ENCODE results near the gene AWAT2.

AWAT2 gene

GRCh38 chrX:70013466-70014381, 36.0 kb downstream of the AWAT2 start:
- Histone ChIP-seq H3K27ac (ENCODE audit: low read depth, low read length, poor library complexity, severe bottlenecking) (no peak overlapping the region), H3K4me3 (ENCODE audit: low read depth, low read length, poor library complexity, severe bottlenecking) (no peak overlapping the region), H3K4me2 (ENCODE audit: low read length) (no peak overlapping the region), H3F3A (ENCODE audit: insufficient read depth, low read length) (no peaks in the 10 kb centered on the region), H3K9me2 (ENCODE audit: low read depth, low read length) (no peaks in the 10 kb centered on the region), H3K27me3 (ENCODE audit: insufficient read depth, low read length) (no peaks in the 10 kb centered on the region), H3K36me3 (ENCODE audit: insufficient read depth, low read length) (no peaks in the 10 kb centered on the region), H4K20me1 (ENCODE audit: insufficient read depth, low read length) (no peaks in the 10 kb centered on the region), H3K9ac (ENCODE audit: low read length) (no peak overlapping the region), H2AFZ (ENCODE audit: low read length) (no peak overlapping the region), H3K9me3 (ENCODE audit: low read length) (no peaks in the 10 kb centered on the region), H3K4me1 (ENCODE audit: insufficient read depth, low read length, severe bottlenecking) (no peaks in the 10 kb centered on the region), H3K79me2 (ENCODE audit: insufficient read depth, low read length) (no peaks in the 10 kb centered on the region)
- TF ChIP-seq, protein P1, sequence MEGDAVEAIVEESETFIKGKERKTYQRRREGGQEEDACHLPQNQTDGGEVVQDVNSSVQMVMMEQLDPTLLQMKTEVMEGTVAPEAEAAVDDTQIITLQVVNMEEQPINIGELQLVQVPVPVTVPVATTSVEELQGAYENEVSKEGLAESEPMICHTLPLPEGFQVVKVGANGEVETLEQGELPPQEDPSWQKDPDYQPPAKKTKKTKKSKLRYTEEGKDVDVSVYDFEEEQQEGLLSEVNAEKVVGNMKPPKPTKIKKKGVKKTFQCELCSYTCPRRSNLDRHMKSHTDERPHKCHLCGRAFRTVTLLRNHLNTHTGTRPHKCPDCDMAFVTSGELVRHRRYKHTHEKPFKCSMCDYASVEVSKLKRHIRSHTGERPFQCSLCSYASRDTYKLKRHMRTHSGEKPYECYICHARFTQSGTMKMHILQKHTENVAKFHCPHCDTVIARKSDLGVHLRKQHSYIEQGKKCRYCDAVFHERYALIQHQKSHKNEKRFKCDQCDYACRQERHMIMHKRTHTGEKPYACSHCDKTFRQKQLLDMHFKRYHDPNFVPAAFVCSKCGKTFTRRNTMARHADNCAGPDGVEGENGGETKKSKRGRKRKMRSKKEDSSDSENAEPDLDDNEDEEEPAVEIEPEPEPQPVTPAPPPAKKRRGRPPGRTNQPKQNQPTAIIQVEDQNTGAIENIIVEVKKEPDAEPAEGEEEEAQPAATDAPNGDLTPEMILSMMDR (IDR thresholded peaks at IDR 0.05; ENCODE audit: low read length), result no peak
- TF ChIP-seq EZH2 (IDR thresholded peaks at IDR 0.05; ENCODE audit: borderline replicate concordance, low read length), result no peak

DNA sequence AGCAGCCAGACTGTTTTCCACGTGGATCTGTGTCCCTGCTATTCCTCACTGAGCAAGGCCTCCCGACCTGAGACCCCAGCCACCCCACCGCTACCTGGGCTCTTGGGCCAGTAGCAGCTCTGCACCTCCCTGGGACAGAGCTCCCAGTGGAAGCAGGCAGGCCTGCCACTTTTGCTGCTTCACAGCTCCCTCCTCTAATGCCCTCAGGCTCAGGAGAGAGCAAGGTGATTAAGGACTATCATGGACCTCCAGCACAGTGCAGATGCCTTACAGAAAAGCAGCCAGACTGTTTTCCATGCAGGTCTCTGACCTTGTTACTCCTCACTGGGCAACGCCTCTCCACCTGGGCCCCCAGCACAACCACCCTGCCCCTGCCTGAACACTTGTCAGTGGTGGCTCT, 37.0 kb downstream of the AWAT2 start:
- no peaks in the 10 kb centered on the region for H3K4me1 ChIP-seq (ENCODE audit: insufficient read depth, low read length, severe bottlenecking)
- no peak overlapping the region for H3K4me3 ChIP-seq (ENCODE audit: low read depth, low read length, poor library complexity, severe bottlenecking)
- H3K9ac ChIP-seq (ENCODE audit: low read length), result no peak overlapping the region
- H3K36me3 ChIP-seq (ENCODE audit: insufficient read depth, low read length), result no peaks in the 10 kb centered on the region
- no peaks in the 10 kb centered on the region for H3K27me3 ChIP-seq (ENCODE audit: insufficient read depth, low read length)
- no peaks in the 10 kb centered on the region for H3K79me2 ChIP-seq (ENCODE audit: insufficient read depth, low read length)
- no peak overlapping the region for H2AFZ ChIP-seq (ENCODE audit: low read length)
- no peaks in the 10 kb centered on the region for H3K9me2 ChIP-seq (ENCODE audit: low read depth, low read length)
- no peaks in the 10 kb centered on the region for H4K20me1 ChIP-seq (ENCODE audit: insufficient read depth, low read length)
- no peak overlapping the region for H3K27ac ChIP-seq (ENCODE audit: low read depth, low read length, poor library complexity, severe bottlenecking)
- no peaks in the 10 kb centered on the region for H3K9me3 ChIP-seq (ENCODE audit: low read length)
- no peak for TF ChIP-seq EZH2 (IDR thresholded peaks at IDR 0.05; ENCODE audit: borderline replicate concordance, low read length)
- TF ChIP-seq, protein P1 (IDR thresholded peaks at IDR 0.05; ENCODE audit: low read length), result no peak
- no peak overlapping the region for H3K4me2 ChIP-seq (ENCODE audit: low read length)
- H3F3A ChIP-seq (ENCODE audit: insufficient read depth, low read length), result no peaks in the 10 kb centered on the region

GRCh38 chrX:70009970-70010369, 39.8 kb downstream of the AWAT2 start:
- Histone ChIP-seq H3K27me3 (ENCODE audit: insufficient read depth, low read length) (no peaks in the 10 kb centered on the region), H4K20me1 (ENCODE audit: insufficient read depth, low read length) (no peaks in the 10 kb centered on the region), H3F3A (ENCODE audit: insufficient read depth, low read length) (no peaks in the 10 kb centered on the region), H3K4me3 (ENCODE audit: low read depth, low read length, poor library complexity, severe bottlenecking) (no peak overlapping the region), H3K9ac (ENCODE audit: low read length) (no peak overlapping the region), H3K4me1 (ENCODE audit: insufficient read depth, low read length, severe bottlenecking) (no peaks in the 10 kb centered on the region), H3K79me2 (ENCODE audit: insufficient read depth, low read length) (no peaks in the 10 kb centered on the region), H3K9me3 (ENCODE audit: low read length) (no peaks in the 10 kb centered on the region), H3K27ac (ENCODE audit: low read depth, low read length, poor library complexity, severe bottlenecking) (no peak overlapping the region), H3K9me2 (ENCODE audit: low read depth, low read length) (no peaks in the 10 kb centered on the region), H2AFZ (ENCODE audit: low read length) (no peak overlapping the region), H3K36me3 (ENCODE audit: insufficient read depth, low read length) (no peaks in the 10 kb centered on the region), H3K4me2 (ENCODE audit: low read length) (no peak overlapping the region)
- TF ChIP-seq, protein P1 (IDR thresholded peaks at IDR 0.05; ENCODE audit: low read length), result no peak
- TF ChIP-seq EZH2 (IDR thresholded peaks at IDR 0.05; ENCODE audit: borderline replicate concordance, low read length), result no peak

Data from OCI-LY1 (cell line).